ENCODE data around the gene PLPPR3.

GRCh38 chr19:763181-763580 lies 58.6 kb downstream of the PLPPR3 start:
- no peak for TF ChIP-seq GATA2 (IDR thresholded peaks at IDR 0.05; ENCODE audit: low read depth, low read length)
- TF ChIP-seq GATA3 (IDR thresholded peaks at IDR 0.05; ENCODE audit: low read depth, low read length) = no peak

Measured in SH-SY5Y (cell line).